Measurements from ENCODE around the gene CACNA1B.

The CACNA1B gene

DNA sequence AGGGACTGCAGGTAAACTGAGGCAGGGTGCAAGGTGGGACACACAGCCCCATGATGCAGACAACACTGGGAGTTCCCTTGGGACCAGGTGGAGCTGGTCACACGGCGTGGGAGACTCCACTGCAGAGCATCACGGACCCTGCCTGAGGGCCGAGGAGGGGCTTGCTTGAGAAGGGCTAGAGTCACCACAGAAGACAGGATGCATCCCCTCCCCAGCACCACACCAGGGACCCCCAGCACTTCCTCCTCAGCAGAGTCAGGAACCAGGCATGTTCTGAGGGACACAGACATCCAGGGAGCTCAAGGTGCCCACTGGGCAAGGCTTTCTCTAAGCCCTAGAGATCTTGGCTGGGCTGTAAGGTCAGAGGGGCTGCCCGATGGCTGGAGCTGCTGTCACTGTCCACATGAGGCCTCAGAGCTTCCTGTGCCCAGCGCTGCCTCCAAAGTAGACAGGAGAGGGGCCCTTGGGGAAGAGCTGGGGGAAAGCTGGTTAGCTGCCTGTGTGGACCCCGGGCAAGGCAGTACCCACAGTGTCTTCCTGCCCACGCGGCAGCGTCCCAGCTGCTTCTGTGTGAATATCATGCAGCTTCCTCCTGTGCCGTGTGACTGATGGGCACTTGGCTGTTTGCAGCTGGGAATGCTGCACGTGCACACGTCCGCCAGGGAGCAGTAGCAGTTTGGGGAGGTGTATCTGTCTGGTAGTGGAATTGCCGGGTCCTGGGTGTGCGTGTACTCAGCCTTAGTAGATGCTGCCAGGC is 176.6 kb downstream of the CACNA1B start:
- Histone ChIP-seq H3K79me2 (ENCODE audit: low read length) (no peaks in the 10 kb centered on the region), H3K27me3 (replicated peaks; ENCODE audit: insufficient read depth, low read length) (peaks cover 93% of the 10 kb centered on the region), H4K20me1 (ENCODE audit: insufficient read depth, low read length) (no peaks in the 10 kb centered on the region), H3F3A (ENCODE audit: insufficient read depth, low read length) (no peaks in the 10 kb centered on the region), H3K27ac (ENCODE audit: low read length) (no peak overlapping the region), H3K4me1 (ENCODE audit: low read length) (no peaks in the 10 kb centered on the region), H2AFZ (ENCODE audit: low read length) (no peak overlapping the region), H3K9ac (ENCODE audit: low read length) (no peak overlapping the region), H3K9me2 (replicated peaks; ENCODE audit: insufficient read depth, low read length) (no peaks in the 10 kb centered on the region), H3K36me3 (replicated peaks; ENCODE audit: insufficient read depth, low read length) (no peaks in the 10 kb centered on the region), H3K9me3 (replicated peaks; ENCODE audit: insufficient read depth, low read length) (no peaks in the 10 kb centered on the region), H3K4me2 (ENCODE audit: low read depth, low read length) (no peak overlapping the region), H3K4me3 (ENCODE audit: low read length) (no peak overlapping the region)
- no peak for DNase-seq
- TF ChIP-seq EZH2phosphoT487 (IDR thresholded peaks at IDR 0.05; ENCODE audit: low read length) (no peak), EZH2 (optimal IDR thresholded peaks at IDR 0.05; ENCODE audit: low read depth, low read length) (no peak)
- TF ChIP-seq, protein P1, sequence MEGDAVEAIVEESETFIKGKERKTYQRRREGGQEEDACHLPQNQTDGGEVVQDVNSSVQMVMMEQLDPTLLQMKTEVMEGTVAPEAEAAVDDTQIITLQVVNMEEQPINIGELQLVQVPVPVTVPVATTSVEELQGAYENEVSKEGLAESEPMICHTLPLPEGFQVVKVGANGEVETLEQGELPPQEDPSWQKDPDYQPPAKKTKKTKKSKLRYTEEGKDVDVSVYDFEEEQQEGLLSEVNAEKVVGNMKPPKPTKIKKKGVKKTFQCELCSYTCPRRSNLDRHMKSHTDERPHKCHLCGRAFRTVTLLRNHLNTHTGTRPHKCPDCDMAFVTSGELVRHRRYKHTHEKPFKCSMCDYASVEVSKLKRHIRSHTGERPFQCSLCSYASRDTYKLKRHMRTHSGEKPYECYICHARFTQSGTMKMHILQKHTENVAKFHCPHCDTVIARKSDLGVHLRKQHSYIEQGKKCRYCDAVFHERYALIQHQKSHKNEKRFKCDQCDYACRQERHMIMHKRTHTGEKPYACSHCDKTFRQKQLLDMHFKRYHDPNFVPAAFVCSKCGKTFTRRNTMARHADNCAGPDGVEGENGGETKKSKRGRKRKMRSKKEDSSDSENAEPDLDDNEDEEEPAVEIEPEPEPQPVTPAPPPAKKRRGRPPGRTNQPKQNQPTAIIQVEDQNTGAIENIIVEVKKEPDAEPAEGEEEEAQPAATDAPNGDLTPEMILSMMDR (IDR thresholded peaks at IDR 0.05; ENCODE audit: low read length): no peak

DNA sequence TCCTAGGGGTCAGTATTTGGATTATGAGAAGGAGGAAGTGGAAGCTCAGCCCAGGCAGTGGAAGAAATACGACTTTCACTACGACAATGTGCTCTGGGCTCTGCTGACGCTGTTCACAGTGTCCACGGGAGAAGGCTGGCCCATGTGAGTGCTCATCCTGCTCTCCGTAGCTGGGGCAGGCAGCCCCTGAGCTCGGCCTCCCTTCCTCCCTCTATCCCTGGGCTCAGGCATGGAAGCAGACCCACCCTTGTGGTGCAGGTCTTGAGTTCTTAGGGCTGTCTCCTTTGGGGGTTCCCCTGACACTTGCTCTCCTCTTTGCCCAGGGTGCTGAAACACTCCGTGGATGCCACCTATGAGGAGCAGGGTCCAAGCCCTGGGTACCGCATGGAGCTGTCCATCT is 180.1 kb downstream of the CACNA1B start:
- H3K9ac ChIP-seq (ENCODE audit: low read length): no peak overlapping the region
- H2AFZ ChIP-seq (ENCODE audit: low read length): no peak overlapping the region
- no peaks in the 10 kb centered on the region for H3K9me3 ChIP-seq (replicated peaks; ENCODE audit: insufficient read depth, low read length)
- H3K79me2 ChIP-seq (ENCODE audit: low read length): no peaks in the 10 kb centered on the region
- peaks cover 89% of the 10 kb centered on the region for H3K27me3 ChIP-seq (replicated peaks; ENCODE audit: insufficient read depth, low read length)
- TF ChIP-seq, protein P1 (IDR thresholded peaks at IDR 0.05; ENCODE audit: low read length): no peak
- TF ChIP-seq EZH2 (optimal IDR thresholded peaks at IDR 0.05; ENCODE audit: low read depth, low read length) (no peak), EZH2phosphoT487 (IDR thresholded peaks at IDR 0.05; ENCODE audit: low read length) (no peak)
- no peaks in the 10 kb centered on the region for H3F3A ChIP-seq (ENCODE audit: insufficient read depth, low read length)
- H4K20me1 ChIP-seq (ENCODE audit: insufficient read depth, low read length): no peaks in the 10 kb centered on the region
- no peaks in the 10 kb centered on the region for H3K4me1 ChIP-seq (ENCODE audit: low read length)
- no peak overlapping the region for H3K4me2 ChIP-seq (ENCODE audit: low read depth, low read length)
- no peak overlapping the region for H3K27ac ChIP-seq (ENCODE audit: low read length)
- no peaks in the 10 kb centered on the region for H3K36me3 ChIP-seq (replicated peaks; ENCODE audit: insufficient read depth, low read length)
- no peak overlapping the region for H3K4me3 ChIP-seq (ENCODE audit: low read length)
- DNase-seq: no peak
- no peaks in the 10 kb centered on the region for H3K9me2 ChIP-seq (replicated peaks; ENCODE audit: insufficient read depth, low read length)

DNA sequence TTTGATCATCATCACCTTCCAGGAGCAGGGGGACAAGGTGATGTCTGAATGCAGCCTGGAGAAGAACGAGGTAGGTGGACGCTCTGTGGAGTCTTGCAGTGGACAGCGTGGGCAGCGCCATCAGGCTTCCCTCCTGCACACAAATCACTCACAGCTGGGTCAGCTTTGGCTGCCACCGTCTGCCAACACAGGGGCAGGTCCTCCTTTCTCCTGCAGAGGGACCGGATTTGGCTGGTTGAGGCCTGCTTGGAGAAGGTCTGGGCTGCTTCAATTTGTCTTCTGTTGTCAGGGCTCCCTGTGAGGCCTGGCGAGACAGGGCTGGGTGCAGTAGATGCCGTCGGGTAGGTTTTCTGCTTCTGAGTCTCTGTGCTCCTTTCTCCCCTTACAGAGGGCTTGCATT is 180.6 kb downstream of the CACNA1B start:
- no peak overlapping the region for H3K4me3 ChIP-seq (ENCODE audit: low read length)
- H3K9me2 ChIP-seq (replicated peaks; ENCODE audit: insufficient read depth, low read length): no peaks in the 10 kb centered on the region
- H4K20me1 ChIP-seq (ENCODE audit: insufficient read depth, low read length): no peaks in the 10 kb centered on the region
- H3K4me2 ChIP-seq (ENCODE audit: low read depth, low read length): no peak overlapping the region
- H3K36me3 ChIP-seq (replicated peaks; ENCODE audit: insufficient read depth, low read length): no peaks in the 10 kb centered on the region
- TF ChIP-seq EZH2phosphoT487 (IDR thresholded peaks at IDR 0.05; ENCODE audit: low read length) (no peak), EZH2 (optimal IDR thresholded peaks at IDR 0.05; ENCODE audit: low read depth, low read length) (no peak)
- TF ChIP-seq, protein P1 (IDR thresholded peaks at IDR 0.05; ENCODE audit: low read length): no peak
- no peak overlapping the region for H3K27ac ChIP-seq (ENCODE audit: low read length)
- no peaks in the 10 kb centered on the region for H3K9me3 ChIP-seq (replicated peaks; ENCODE audit: insufficient read depth, low read length)
- H3F3A ChIP-seq (ENCODE audit: insufficient read depth, low read length): no peaks in the 10 kb centered on the region
- H2AFZ ChIP-seq (ENCODE audit: low read length): no peak overlapping the region
- H3K27me3 ChIP-seq (replicated peaks; ENCODE audit: insufficient read depth, low read length): peaks cover 89% of the 10 kb centered on the region
- H3K9ac ChIP-seq (ENCODE audit: low read length): no peak overlapping the region
- DNase-seq: no peak
- no peaks in the 10 kb centered on the region for H3K4me1 ChIP-seq (ENCODE audit: low read length)
- H3K79me2 ChIP-seq (ENCODE audit: low read length): no peaks in the 10 kb centered on the region
